ENCODE measurements around the gene FAM76B. TPM values are rescaled to one million over a fixed set of nuclear protein-coding genes. Genes with fewer than 3 reads are reported as not detected.

FAM76B gene
- total and polyA plus RNA-seq, 9 of the 15 experiments (the other 6 are each of a cell fraction or from before 2014, with no cell fraction given) = 22.5 to 60.0 (median 35.0) TPM

DNA sequence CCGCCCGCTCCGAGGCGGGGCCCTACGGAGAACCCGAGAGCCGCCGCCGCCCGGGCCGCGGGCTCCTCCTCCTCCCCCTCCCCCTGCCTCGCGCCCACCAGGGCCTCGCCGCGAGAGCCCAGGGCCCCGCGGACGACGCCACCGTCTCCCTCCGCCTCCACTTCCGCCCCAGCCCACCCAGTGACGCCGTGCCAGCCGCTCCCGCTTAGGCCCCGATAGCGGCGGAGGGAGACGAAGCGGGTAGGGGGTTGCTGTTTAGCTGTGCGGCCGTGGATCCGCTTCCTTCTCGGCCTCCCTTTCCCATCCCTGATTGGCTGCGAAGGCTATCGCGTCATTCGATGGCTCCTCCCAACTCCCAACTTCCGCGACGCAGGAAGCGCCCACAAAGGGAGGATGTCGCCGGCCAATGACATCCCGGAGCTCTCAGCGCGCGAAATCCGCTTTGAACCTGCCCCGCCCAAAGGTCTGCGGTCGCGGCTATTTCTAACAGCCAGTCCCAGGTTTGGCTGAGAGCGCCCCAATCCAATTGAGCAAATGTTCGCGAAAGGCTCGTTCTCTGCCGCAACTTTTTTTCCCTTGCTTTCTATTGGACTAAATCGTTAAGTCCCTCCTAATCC is at the start of gene FAM76B (continued):
- no peak for TF ChIP-seq NR0B1 (IDR thresholded peaks at IDR 0.05; ENCODE audit: partially characterized antibody)
- peak; percentile 83 for TF ChIP-seq C11orf30 (IDR thresholded peaks at IDR 0.05; ENCODE audit: low read depth)
- no peak for TF ChIP-seq SOX6 (IDR thresholded peaks at IDR 0.05)
- TF ChIP-seq BCOR (IDR thresholded peaks at IDR 0.05) = no peak
- TF ChIP-seq PCBP1 (IDR thresholded peaks at IDR 0.05; ENCODE audit: low read depth, low read length, poor library complexity, severe bottlenecking) = peak; percentile 95
- peak; percentile 97 for TF ChIP-seq CREM (IDR thresholded peaks at IDR 0.05; ENCODE audit: low read depth)
- TF ChIP-seq, protein P1, sequence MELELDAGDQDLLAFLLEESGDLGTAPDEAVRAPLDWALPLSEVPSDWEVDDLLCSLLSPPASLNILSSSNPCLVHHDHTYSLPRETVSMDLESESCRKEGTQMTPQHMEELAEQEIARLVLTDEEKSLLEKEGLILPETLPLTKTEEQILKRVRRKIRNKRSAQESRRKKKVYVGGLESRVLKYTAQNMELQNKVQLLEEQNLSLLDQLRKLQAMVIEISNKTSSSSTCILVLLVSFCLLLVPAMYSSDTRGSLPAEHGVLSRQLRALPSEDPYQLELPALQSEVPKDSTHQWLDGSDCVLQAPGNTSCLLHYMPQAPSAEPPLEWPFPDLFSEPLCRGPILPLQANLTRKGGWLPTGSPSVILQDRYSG (tag; conservative IDR thresholded peaks at IDR 0.05; ENCODE audit: low read depth) = no peak
- peak; percentile 68 for TF ChIP-seq ETV1 (tag; conservative IDR thresholded peaks at IDR 0.05; ENCODE audit: low read depth)
- 0 out of 2 replicates have a peak, but pooled peaks have one; percentile 10 for TF ChIP-seq KHSRP (IDR thresholded peaks at IDR 0.05)
- TF ChIP-seq, protein P2, sequence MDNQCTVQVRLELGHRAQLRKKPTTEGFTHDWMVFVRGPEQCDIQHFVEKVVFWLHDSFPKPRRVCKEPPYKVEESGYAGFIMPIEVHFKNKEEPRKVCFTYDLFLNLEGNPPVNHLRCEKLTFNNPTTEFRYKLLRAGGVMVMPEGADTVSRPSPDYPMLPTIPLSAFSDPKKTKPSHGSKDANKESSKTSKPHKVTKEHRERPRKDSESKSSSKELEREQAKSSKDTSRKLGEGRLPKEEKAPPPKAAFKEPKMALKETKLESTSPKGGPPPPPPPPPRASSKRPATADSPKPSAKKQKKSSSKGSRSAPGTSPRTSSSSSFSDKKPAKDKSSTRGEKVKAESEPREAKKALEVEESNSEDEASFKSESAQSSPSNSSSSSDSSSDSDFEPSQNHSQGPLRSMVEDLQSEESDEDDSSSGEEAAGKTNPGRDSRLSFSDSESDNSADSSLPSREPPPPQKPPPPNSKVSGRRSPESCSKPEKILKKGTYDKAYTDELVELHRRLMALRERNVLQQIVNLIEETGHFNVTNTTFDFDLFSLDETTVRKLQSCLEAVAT (IDR thresholded peaks at IDR 0.05) = peak in 1 of 2 experiments; percentile 90; a peak in 3 of 4 replicates
- no peak for TF ChIP-seq ZBTB49 (CRISPR knock-in tag; IDR thresholded peaks at IDR 0.05; ENCODE audit: borderline replicate concordance)
- TF ChIP-seq TCF3 (CRISPR knock-in tag; IDR thresholded peaks at IDR 0.05) = peak; percentile 37; the same call in 1 of the 2 replicates
- TF ChIP-seq ATF1 (CRISPR knock-in tag; IDR thresholded peaks at IDR 0.05) = peak; percentile 89
- no peak for TF ChIP-seq ATF1 (tag; IDR thresholded peaks at IDR 0.05)
- TF ChIP-seq SMARCC2 (IDR thresholded peaks at IDR 0.05; ENCODE audit: low read depth) = no peak
- peak; percentile 97 for TF ChIP-seq ELF1 (tag; IDR thresholded peaks at IDR 0.05)
- peak; percentile 70 for TF ChIP-seq SUPT5H (IDR thresholded peaks at IDR 0.05)
- peak; percentile 47; the same call in 1 of the 2 replicates for TF ChIP-seq KLF6 (CRISPR knock-in tag; IDR thresholded peaks at IDR 0.05; ENCODE audit: borderline replicate concordance)
- no peak for TF ChIP-seq PHB (CRISPR knock-in tag; IDR thresholded peaks at IDR 0.05)
- peak; percentile 47; the same call in 1 of the 2 replicates for TF ChIP-seq ILF3 (IDR thresholded peaks at IDR 0.05; ENCODE audit: borderline replicate concordance)
- TF ChIP-seq ZNF507 (tag; conservative IDR thresholded peaks at IDR 0.05) = no peak
- peak in 1 of 2 experiments; percentile 57; a peak in 1 of 4 replicates for TF ChIP-seq TRIM24 (IDR thresholded peaks at IDR 0.05)
- 0 out of 2 replicates have a peak, but pooled peaks have one; percentile 20 for TF ChIP-seq CBFA2T3 (IDR thresholded peaks at IDR 0.05)
- no peak for TF ChIP-seq THRAP3 (IDR thresholded peaks at IDR 0.05; ENCODE audit: borderline replicate concordance)
- no peak for TF ChIP-seq ZNF146 (CRISPR knock-in tag; IDR thresholded peaks at IDR 0.05; ENCODE audit: unreplicated experiment)
- TF ChIP-seq SIN3B (IDR thresholded peaks at IDR 0.05; ENCODE audit: low read depth) = peak; percentile 80
- no peak for TF ChIP-seq HMG20B (CRISPR knock-in tag; IDR thresholded peaks at IDR 0.05)

All from K562 (cell line).